Lower leg skin (tissue), 4 donors: Measurements from ENCODE around the gene NEO1. TPM values are rescaled to one million over a fixed set of nuclear protein-coding genes. Genes with fewer than 3 reads are reported as not detected.

ENCODE experiments used
- DNase-seq, 2 donors: peaks; one replicate each; pipeline ENCODE4 v3.0.0-alpha.2; 2019; ENCODE audit warnings: low spot score in 2 of 2
- H3K4me3 ChIP-seq: fragments of 200-600 bp; sonication (generic); 2 replicates; pipeline ENCODE4 v1.5.1; 2017; ENCODE audit warnings: mild to moderate bottlenecking, low read depth; ENCODE audit not compliant: poor library complexity, severe bottlenecking
- POLR2A ChIP-seq, 2 donors: fragments of 450-650 bp; IDR thresholded peaks; one replicate each; pipeline ENCODE4 v1.6.1; 2016 to 2017; ENCODE audit warnings: antibody characterized with exemption in 2 of 2, mild to moderate bottlenecking in 1 of 2, moderate library complexity in 1 of 2
- WGBS, 2 donors: methylation state at CpG; one replicate each; pipeline ENCODE4 v1.1.5; 2018; 5-methylcytosine and 5-hydroxymethylcytosine counted together
- intact Hi-C: fragments of 100-400 bp; cut with DNase I; formaldehyde crosslinking; loops from one replicate; pipeline ENCODE4 v1.15.0; 2023; ENCODE audit warnings: low total_unique reads
- total RNA-seq, 4 donors: library from RNA; depleted of rRNA; stranded (reverse); fragments of >200 nt; gene quantifications; one replicate each; pipeline ENCODE4 v1.1.0, GENCODE V29; 2016
- TF ChIP-seq, protein P1 (sequence below), 3 donors: fragments of 450-650 bp; IDR thresholded peaks; one replicate each; pipeline ENCODE4 v1.5.1; 2016; ENCODE audit warnings: antibody characterized with exemption in 3 of 3, mild to moderate bottlenecking in 3 of 3, moderate library complexity in 2 of 3

The NEO1 gene
- total RNA-seq, 4 donors from 2014 or later, result 60.0 to 102 (median 80.9) TPM

DNA sequence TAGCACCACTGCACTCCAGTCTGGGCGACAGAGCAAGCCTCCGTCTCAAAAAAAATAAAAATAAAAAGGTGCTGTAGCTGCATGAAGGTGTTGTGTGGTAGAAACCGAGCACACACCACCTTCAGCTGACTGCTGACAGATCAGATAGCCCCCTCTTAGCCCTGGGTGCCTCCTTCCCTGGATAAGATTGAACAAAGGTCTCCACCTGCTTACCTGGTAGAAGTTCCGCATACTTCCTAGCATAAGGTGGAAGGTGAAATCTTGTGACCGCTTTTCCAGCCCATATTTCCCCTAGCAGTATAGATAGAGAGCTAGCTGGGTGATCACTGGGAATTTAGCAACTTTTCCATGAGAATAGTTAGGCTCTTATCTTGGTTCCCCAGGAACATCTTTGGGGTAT lies 18.7 kb upstream of the NEO1 start:
- TF ChIP-seq, protein P1, sequence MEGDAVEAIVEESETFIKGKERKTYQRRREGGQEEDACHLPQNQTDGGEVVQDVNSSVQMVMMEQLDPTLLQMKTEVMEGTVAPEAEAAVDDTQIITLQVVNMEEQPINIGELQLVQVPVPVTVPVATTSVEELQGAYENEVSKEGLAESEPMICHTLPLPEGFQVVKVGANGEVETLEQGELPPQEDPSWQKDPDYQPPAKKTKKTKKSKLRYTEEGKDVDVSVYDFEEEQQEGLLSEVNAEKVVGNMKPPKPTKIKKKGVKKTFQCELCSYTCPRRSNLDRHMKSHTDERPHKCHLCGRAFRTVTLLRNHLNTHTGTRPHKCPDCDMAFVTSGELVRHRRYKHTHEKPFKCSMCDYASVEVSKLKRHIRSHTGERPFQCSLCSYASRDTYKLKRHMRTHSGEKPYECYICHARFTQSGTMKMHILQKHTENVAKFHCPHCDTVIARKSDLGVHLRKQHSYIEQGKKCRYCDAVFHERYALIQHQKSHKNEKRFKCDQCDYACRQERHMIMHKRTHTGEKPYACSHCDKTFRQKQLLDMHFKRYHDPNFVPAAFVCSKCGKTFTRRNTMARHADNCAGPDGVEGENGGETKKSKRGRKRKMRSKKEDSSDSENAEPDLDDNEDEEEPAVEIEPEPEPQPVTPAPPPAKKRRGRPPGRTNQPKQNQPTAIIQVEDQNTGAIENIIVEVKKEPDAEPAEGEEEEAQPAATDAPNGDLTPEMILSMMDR (IDR thresholded peaks at IDR 0.05), result no peak
- no peak for TF ChIP-seq POLR2A (IDR thresholded peaks at IDR 0.05)
- intact Hi-C loops, result no loop called here
- no peak overlapping the region for H3K4me3 ChIP-seq
- no peak for DNase-seq
- WGBS, 2 donors, result 87 to 89% methylated on average over 5 of the region's 5 CpGs

DNA sequence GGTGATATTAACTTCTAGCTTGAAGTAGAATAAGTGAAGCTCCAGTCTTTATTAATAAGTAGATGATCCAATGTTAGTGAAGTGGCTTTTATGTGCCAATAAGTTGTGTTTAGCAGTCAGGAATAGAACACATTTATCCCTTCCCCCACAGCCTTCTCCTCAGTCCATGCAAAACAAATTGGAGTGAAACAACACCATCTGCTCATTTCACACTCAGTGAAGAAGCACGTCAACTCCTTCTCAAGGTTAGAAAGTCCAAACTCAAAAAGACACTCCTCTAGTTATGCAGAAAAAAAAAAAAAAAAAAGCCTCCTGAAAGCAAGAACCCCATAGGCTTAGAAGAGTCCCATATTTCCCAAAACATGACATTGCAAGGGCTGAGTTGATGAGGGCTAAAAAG lies 18.0 kb upstream of the NEO1 start:
- no peak overlapping the region for H3K4me3 ChIP-seq
- no peak for TF ChIP-seq POLR2A (IDR thresholded peaks at IDR 0.05)
- TF ChIP-seq, protein P1 (IDR thresholded peaks at IDR 0.05), result no peak
- intact Hi-C loops, result no loop called here
- WGBS, 2 donors, result 74 to 78% methylated on average over 1 of the region's 1 CpG
- DNase-seq, result no peak

DNA sequence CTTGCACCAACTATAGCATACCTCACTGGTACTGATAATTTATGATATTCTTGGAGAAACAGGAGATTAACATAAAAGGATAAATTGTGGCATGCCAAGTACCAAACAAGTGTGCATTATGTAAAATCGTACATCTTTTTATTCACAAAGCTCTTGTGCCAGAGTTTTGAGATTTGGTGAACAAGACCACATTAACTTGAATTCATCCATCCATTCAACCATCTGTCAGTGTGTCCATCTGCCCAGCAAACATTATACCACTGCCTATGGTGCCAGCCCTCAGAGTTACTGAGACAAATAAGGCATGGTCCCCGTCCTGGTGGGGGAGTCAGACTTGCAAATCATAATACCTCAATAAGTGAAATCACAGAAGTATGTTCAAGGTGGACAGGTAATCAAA lies 17.0 kb upstream of the NEO1 start:
- intact Hi-C loops, result no loop called here
- DNase-seq, result no peak
- WGBS, 2 donors, result 63 to 77% methylated on average over 2 of the region's 2 CpGs
- H3K4me3 ChIP-seq, result no peak overlapping the region
- no peak for TF ChIP-seq POLR2A (IDR thresholded peaks at IDR 0.05)
- TF ChIP-seq, protein P1 (IDR thresholded peaks at IDR 0.05), result no peak

DNA sequence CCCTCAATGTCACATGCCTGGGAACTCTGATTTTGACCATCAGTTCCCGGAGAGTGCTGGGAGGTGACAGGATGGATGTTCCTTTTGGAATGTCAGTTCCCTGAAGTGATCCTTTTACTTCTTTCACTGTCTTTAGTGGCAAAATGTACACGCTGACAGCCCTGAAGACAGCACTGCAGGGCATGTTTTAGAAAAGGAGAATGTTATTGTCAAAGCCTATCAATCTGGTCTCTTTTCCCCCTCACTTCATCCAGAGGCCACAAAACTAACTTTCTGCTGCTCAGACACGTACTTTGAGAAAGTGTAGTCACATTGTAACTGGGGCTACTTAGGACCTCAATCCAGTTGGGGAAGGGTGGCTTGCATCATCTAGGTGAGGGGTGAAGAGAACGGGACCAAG lies 14.0 kb upstream of the NEO1 start:
- intact Hi-C loops, result no loop called here
- 78% methylated on average over 4 of the region's 4 CpGs for WGBS, 2 donors
- no peak for DNase-seq
- TF ChIP-seq, protein P1 (IDR thresholded peaks at IDR 0.05), result no peak
- TF ChIP-seq POLR2A (IDR thresholded peaks at IDR 0.05), result no peak
- H3K4me3 ChIP-seq, result no peak overlapping the region

DNA sequence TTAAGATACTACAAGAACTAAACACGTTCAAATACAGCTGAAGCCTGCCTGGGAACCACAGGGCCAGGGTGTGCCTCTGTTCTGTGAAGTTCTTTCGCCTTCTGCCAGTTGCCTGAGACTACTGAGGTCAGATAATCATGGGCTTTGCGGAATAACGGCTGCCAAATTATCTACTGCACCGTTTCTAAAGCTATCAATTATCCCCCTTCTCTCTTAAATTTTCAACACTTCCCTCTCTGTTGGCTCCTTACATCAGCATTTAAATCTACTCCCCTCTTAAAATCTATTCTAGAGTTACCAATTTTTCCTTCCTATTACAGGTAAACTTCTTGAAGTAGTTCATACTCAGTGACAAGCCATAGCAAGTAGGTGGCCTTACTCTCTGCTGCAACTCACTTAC lies 6.2 kb upstream of the NEO1 start:
- no peak for DNase-seq
- no peak for TF ChIP-seq POLR2A (IDR thresholded peaks at IDR 0.05)
- TF ChIP-seq, protein P1 (IDR thresholded peaks at IDR 0.05), result no peak
- no peak overlapping the region for H3K4me3 ChIP-seq
- 57 to 63% methylated on average over 5 of the region's 5 CpGs for WGBS, 2 donors
- intact Hi-C loops, result no loop called here

DNA sequence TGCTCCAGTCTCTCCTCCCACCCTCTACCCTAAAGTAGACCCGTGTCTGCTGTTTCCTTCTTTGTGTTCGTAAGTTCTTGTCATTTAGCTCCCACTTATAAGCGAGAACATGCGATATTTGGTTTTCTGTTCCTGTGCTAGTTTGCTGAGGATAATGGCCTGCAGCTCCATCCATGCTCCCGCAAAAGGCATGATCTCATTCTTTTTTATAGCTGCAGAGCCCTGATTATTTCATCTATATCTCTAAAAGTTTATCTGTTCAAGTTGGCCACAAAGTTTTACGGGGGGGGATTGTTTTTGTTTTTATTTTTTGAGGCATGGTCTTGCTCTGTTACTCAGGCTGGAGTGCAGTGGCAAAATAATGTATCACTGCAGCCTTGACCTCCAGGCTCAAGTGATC lies 4.4 kb upstream of the NEO1 start:
- no peak overlapping the region for H3K4me3 ChIP-seq
- intact Hi-C loops, result no loop called here
- no peak for DNase-seq
- WGBS, 2 donors, result 88% methylated on average over 6 of the region's 6 CpGs
- no peak for TF ChIP-seq POLR2A (IDR thresholded peaks at IDR 0.05)
- TF ChIP-seq, protein P1 (IDR thresholded peaks at IDR 0.05), result no peak
